Mucosa of stomach (tissue), 1 donor: ENCODE results near the gene MAST1.

Experiments
- H3K27me3 ChIP-seq: one replicate; pipeline ENCODE4 v1.7.0; 2013; ENCODE audit warnings: mild to moderate bottlenecking, low read length; ENCODE audit not compliant: control insufficient read depth, insufficient read depth
- H3K36me3 ChIP-seq: one replicate; pipeline ENCODE4 v1.7.0; 2013; ENCODE audit warnings: low read length; ENCODE audit not compliant: control insufficient read depth, insufficient read depth
- H3K4me1 ChIP-seq: one replicate; pipeline ENCODE4 v1.7.0; 2013; ENCODE audit warnings: mild to moderate bottlenecking, low read length; ENCODE audit not compliant: control insufficient read depth, insufficient read depth
- H3K4me3 ChIP-seq: one replicate; pipeline ENCODE4 v1.7.0; 2013; ENCODE audit warnings: low read length
- H3K9ac ChIP-seq: one replicate; pipeline ENCODE4 v1.7.0; 2013; ENCODE audit warnings: mild to moderate bottlenecking, low read length, moderate library complexity
- H3K9me3 ChIP-seq: one replicate; pipeline ENCODE4 v1.7.0; 2013; ENCODE audit warnings: mild to moderate bottlenecking, low read length, moderate library complexity; ENCODE audit not compliant: control insufficient read depth
- donor health status: Pancreatic carcinoma.

MAST1 gene

GRCh38 chr19:12838182-12838885, at the start of gene MAST1:
Gene MAST1, plus strand, starts transcription at chr19:12838515. Its CDS starts 58 bp downstream, at chr19:12838573.
- no peak within 1 kb of the TSS for H3K9ac ChIP-seq
- no peak within 1 kb of the TSS for H3K4me3 ChIP-seq
- no peaks in the 10 kb centered on the region for H3K9me3 ChIP-seq
- H3K4me1 ChIP-seq: peaks cover 22% of the 10 kb centered on the region
- peaks cover 77% of the 10 kb centered on the region for H3K27me3 ChIP-seq
- no peaks in the 10 kb centered on the region for H3K36me3 ChIP-seq

GRCh38 chr19:12788682-12789097, 49.6 kb upstream of the MAST1 start:
- peak overlapping the region; percentile 53 for H3K4me3 ChIP-seq
- H3K4me1 ChIP-seq: peaks cover 68% of the 10 kb centered on the region
- H3K27me3 ChIP-seq: no peaks in the 10 kb centered on the region
- H3K36me3 ChIP-seq: no peaks in the 10 kb centered on the region
- H3K9ac ChIP-seq: peak overlapping the region; percentile 90
- H3K9me3 ChIP-seq: no peaks in the 10 kb centered on the region

GRCh38 chr19:12789098-12789903, 49.0 kb upstream of the MAST1 start:
- H3K4me3 ChIP-seq: peak overlapping the region; percentile 53
- no peaks in the 10 kb centered on the region for H3K36me3 ChIP-seq
- H3K9ac ChIP-seq: peak overlapping the region; percentile 98
- peaks cover 68% of the 10 kb centered on the region for H3K4me1 ChIP-seq
- no peaks in the 10 kb centered on the region for H3K9me3 ChIP-seq
- no peaks in the 10 kb centered on the region for H3K27me3 ChIP-seq

GRCh38 chr19:12789904-12790619, 48.3 kb upstream of the MAST1 start:
- peaks cover 63% of the 10 kb centered on the region for H3K4me1 ChIP-seq
- H3K27me3 ChIP-seq: no peaks in the 10 kb centered on the region
- no peaks in the 10 kb centered on the region for H3K9me3 ChIP-seq
- peak overlapping the region; percentile 72 for H3K4me3 ChIP-seq
- H3K36me3 ChIP-seq: no peaks in the 10 kb centered on the region
- H3K9ac ChIP-seq: peak overlapping the region; percentile 98

GRCh38 chr19:12790628-12791344, 47.5 kb upstream of the MAST1 start:
- no peaks in the 10 kb centered on the region for H3K27me3 ChIP-seq
- peaks cover 60% of the 10 kb centered on the region for H3K4me1 ChIP-seq
- peak overlapping the region; percentile 72 for H3K4me3 ChIP-seq
- no peaks in the 10 kb centered on the region for H3K36me3 ChIP-seq
- H3K9me3 ChIP-seq: no peaks in the 10 kb centered on the region
- peak overlapping the region; percentile 98 for H3K9ac ChIP-seq

GRCh38 chr19:12791345-12792050, 46.8 kb upstream of the MAST1 start, which contains the start of gene JUNB:
Gene JUNB, plus strand, starts transcription at chr19:12791486. Its CDS starts 286 bp downstream, at chr19:12791772.
- Histone ChIP-seq H3K9me3 (no peaks in the 10 kb centered on the region), H3K36me3 (no peaks in the 10 kb centered on the region), H3K27me3 (no peaks in the 10 kb centered on the region), H3K4me3 (peak within 1 kb of the TSS; percentile 88), H3K9ac (peak within 1 kb of the TSS; percentile 98), H3K4me1 (peaks cover 60% of the 10 kb centered on the region)

GRCh38 chr19:12792051-12792852, 46.1 kb upstream of the MAST1 start:
- Histone ChIP-seq H3K4me1 (peaks cover 56% of the 10 kb centered on the region), H3K9me3 (no peaks in the 10 kb centered on the region), H3K4me3 (peak overlapping the region; percentile 88), H3K36me3 (no peaks in the 10 kb centered on the region), H3K9ac (peak overlapping the region; percentile 98), H3K27me3 (no peaks in the 10 kb centered on the region)

GRCh38 chr19:12792853-12793289, 45.4 kb upstream of the MAST1 start:
- H3K27me3 ChIP-seq: no peaks in the 10 kb centered on the region
- H3K4me3 ChIP-seq: peak overlapping the region; percentile 88
- H3K4me1 ChIP-seq: peaks cover 50% of the 10 kb centered on the region
- no peaks in the 10 kb centered on the region for H3K36me3 ChIP-seq
- H3K9ac ChIP-seq: peak overlapping the region; percentile 98
- H3K9me3 ChIP-seq: no peaks in the 10 kb centered on the region

GRCh38 chr19:12793290-12794195, 44.8 kb upstream of the MAST1 start:
- peak overlapping the region; percentile 88 for H3K4me3 ChIP-seq
- H3K9me3 ChIP-seq: no peaks in the 10 kb centered on the region
- peaks cover 43% of the 10 kb centered on the region for H3K4me1 ChIP-seq
- H3K27me3 ChIP-seq: no peaks in the 10 kb centered on the region
- no peaks in the 10 kb centered on the region for H3K36me3 ChIP-seq
- H3K9ac ChIP-seq: peak overlapping the region; percentile 98
